HCT116 (cell line): ENCODE measurements around the gene ZNF576. TPM values are rescaled to one million over a fixed set of nuclear protein-coding genes. Genes with fewer than 3 reads are reported as not detected.

Experiments
- ATAC-seq: fragments of 200-7000 bp; cut with Tn5 transposase; 2 replicates; pipeline ENCODE4 v1.9.1; 2020; ENCODE audit warnings: mild to moderate bottlenecking, moderate library complexity
- BruUV-seq: library from RNA; stranded (reverse); fragments of 400-500 nt; replicated peaks from 2 replicates; lab custom pipeline; 2021; lab: Mats Ljungman, UMichigan
- CTCF ChIA-PET: fragments of 300-600 bp; sonication (Branson Sonifier 250); formaldehyde crosslinking; loops from one replicate; lab custom pipeline; 2021; ENCODE audit warnings: antibody characterized with exemption; lab: Charles Lee
- POLR2A ChIA-PET: fragments of 300-600, 350-600 bp; sonication (Branson Sonifier 250); formaldehyde crosslinking; loops from one replicate; lab custom pipeline; 2021; ENCODE audit warnings: antibody characterized with exemption; lab: Charles Lee
- RAD21 ChIA-PET, 2 experiments: fragments of 300-600 bp; sonication (Branson Sonifier 250); formaldehyde crosslinking; loops; one replicate each; lab custom pipeline; 2023; ENCODE audit warnings: low total read pairs in 2 of 2; ENCODE audit not compliant: uncharacterized antibody in 2 of 2, unreplicated experiment in 2 of 2, low non-redundant PET in 1 of 2; lab: Charles Lee
- DNase-seq: peaks from one replicate; pipeline ENCODE4 v3.0.0-alpha.2; 2010; ENCODE audit warnings: low read depth, low spot score
- H2AFZ ChIP-seq: fragments of 200-600 bp; shearing (Covaris generic), sonication (generic); 2 replicates; pipeline ENCODE4 v1.6.1; 2017; ENCODE audit warnings: low read depth, mixed run types, mixed read lengths, antibody characterized with exemption, low read length; ENCODE audit not compliant: poor library complexity, severe bottlenecking
- H3K27ac ChIP-seq: 2 replicates; pipeline ENCODE4 v1.5.1; 2012; ENCODE audit warnings: low read depth, low read length
- H3K27me3 ChIP-seq: fragments of 200-600 bp; sonication (generic); 2 replicates; pipeline ENCODE4 v1.6.1; 2016; ENCODE audit warnings: mixed run types, low read length, mixed read lengths; ENCODE audit not compliant: insufficient read depth
- H3K36me3 ChIP-seq, 2 experiments: fragments of 200-500 bp in 1 of 2; fragments of 200-600 bp in 1 of 2; sonication (Bioruptor generic) in 1 of 2; sonication (generic) in 1 of 2; 2 replicates each; pipeline versions ENCODE4 v1.5.1 to v1.6.1; 2014 to 2016; ENCODE audit warnings: low read length in 2 of 2, inconsistent platforms in 1 of 2, mixed read lengths in 1 of 2, mixed run types in 1 of 2; ENCODE audit not compliant: insufficient read depth in 2 of 2, control insufficient read depth in 1 of 2
- H3K4me1 ChIP-seq, 2 experiments: fragments of 200-600 bp in 1 of 2; sonication (generic) in 1 of 2; 2 replicates each; pipeline versions ENCODE4 v1.5.1 to v1.6.1; 2012 to 2017; ENCODE audit warnings: low read length in 2 of 2, inconsistent platforms in 1 of 2, mild to moderate bottlenecking in 1 of 2, mixed read lengths in 1 of 2, mixed run types in 1 of 2, moderate library complexity in 1 of 2; ENCODE audit not compliant: insufficient read depth in 2 of 2, control insufficient read depth in 1 of 2
- H3K4me2 ChIP-seq: fragments of 200-600 bp; sonication (generic); 2 replicates; pipeline ENCODE4 v1.6.1; 2017; ENCODE audit warnings: mixed run types, low read length, mixed read lengths
- H3K4me3 ChIP-seq, 2 experiments: fragments of 200-600 bp in 1 of 2; sonication (generic) in 1 of 2; replicated peaks in 1 of 2; 2 replicates each; pipeline ENCODE4 v1.5.1; 2011 to 2016; ENCODE audit warnings: low read length in 2 of 2, control low read depth in 1 of 2, low read depth in 1 of 2, mild to moderate bottlenecking in 1 of 2, mixed read lengths in 1 of 2, mixed run types in 1 of 2
- H3K79me2 ChIP-seq: fragments of 200-600 bp; sonication (generic); 2 replicates; pipeline ENCODE4 v1.6.1; 2017; ENCODE audit warnings: mild to moderate bottlenecking, mixed run types, low read length, moderate library complexity, mixed read lengths; ENCODE audit not compliant: insufficient read depth
- H3K9ac ChIP-seq: fragments of 200-600 bp; sonication (generic); 2 replicates; pipeline ENCODE4 v1.6.1; 2016; ENCODE audit warnings: low read length, mixed read lengths
- H3K9me2 ChIP-seq: fragments of 200-600 bp; sonication (generic), shearing (Covaris generic); 2 replicates; pipeline ENCODE4 v1.6.1; 2017; ENCODE audit warnings: mixed run types, mild to moderate bottlenecking, moderate library complexity; ENCODE audit not compliant: insufficient read depth
- H3K9me3 ChIP-seq, 2 experiments: fragments of 200-500 bp in 1 of 2; fragments of 200-600 bp in 1 of 2; sonication (Bioruptor generic) in 1 of 2; sonication (generic) in 1 of 2; 2 replicates each; pipeline ENCODE4 v1.6.1; 2014 to 2017; ENCODE audit warnings: low read length in 2 of 2, mixed read lengths in 2 of 2, inconsistent platforms in 1 of 2, low read depth in 1 of 2, mild to moderate bottlenecking in 1 of 2, mixed run types in 1 of 2, moderate library complexity in 1 of 2; ENCODE audit not compliant: control insufficient read depth in 1 of 2, insufficient read depth in 1 of 2
- H4K20me1 ChIP-seq: fragments of 200-600 bp; sonication (generic), shearing (Covaris generic); 2 replicates; pipeline ENCODE4 v1.6.1; 2017; ENCODE audit warnings: mixed run types, mild to moderate bottlenecking, moderate library complexity; ENCODE audit not compliant: insufficient read depth
- CBX3 ChIP-seq: IDR thresholded peaks from 2 replicates; pipeline ENCODE4 v1.6.1; 2012; ENCODE audit warnings: low read depth
- EZH2phosphoT487 ChIP-seq: fragments of 200-600 bp; IDR thresholded peaks from 2 replicates; pipeline ENCODE4 v1.6.1; 2018; ENCODE audit warnings: antibody characterized with exemption, borderline replicate concordance
- JUND ChIP-seq: IDR thresholded peaks from 2 replicates; pipeline ENCODE4 v1.6.1; 2012
- POLR2A ChIP-seq: IDR thresholded peaks from 2 replicates; pipeline ENCODE4 v1.7.0; 2011; ENCODE audit warnings: borderline replicate concordance; ENCODE audit not compliant: insufficient read depth, insufficient read length; ENCODE audit errors: extremely low read depth
- SIN3A ChIP-seq: IDR thresholded peaks from 2 replicates; pipeline ENCODE4 v1.6.1; 2012; ENCODE audit warnings: low read depth
- TCF7L2 ChIP-seq: IDR thresholded peaks from 2 replicates; pipeline ENCODE4 v1.7.0; 2011; ENCODE audit warnings: borderline replicate concordance, inconsistent platforms; ENCODE audit not compliant: insufficient read depth, insufficient read length; ENCODE audit errors: extremely low read depth
- YY1 ChIP-seq: IDR thresholded peaks from 2 replicates; pipeline ENCODE4 v1.6.1; 2011; ENCODE audit warnings: low read length, low read depth, moderate library complexity, mild to moderate bottlenecking; ENCODE audit not compliant: insufficient replicate concordance; ENCODE audit errors: extremely low read depth
- intact Hi-C: fragments of 100-400 bp; cut with micrococcal nuclease; formaldehyde crosslinking; loops from 2 replicates; pipeline ENCODE4 v1.10.0; 2022
- total RNA-seq: library from RNA; stranded (reverse); gene quantifications from one replicate; pipeline ENCODE4 v1.2.1, GENCODE V29; 2021; ENCODE audit not compliant: unreplicated experiment
- TF ChIP-seq, protein P1 (sequence below), 3 experiments: fragments of 200-600 bp in 1 of 3; sonication (generic) in 1 of 3; IDR thresholded peaks in 2 of 3; conservative IDR thresholded peaks in 1 of 3; 2 replicates each; pipeline ENCODE4 v1.5.1; 2012 to 2017; ENCODE audit warnings: low read depth in 2 of 3, low read length in 2 of 3, antibody characterized with exemption in 1 of 3, borderline replicate concordance in 1 of 3, control low read depth in 1 of 3, mild to moderate bottlenecking in 1 of 3, mixed read lengths in 1 of 3, mixed run types in 1 of 3, moderate library complexity in 1 of 3; ENCODE audit not compliant: insufficient read depth in 1 of 3
- TF ChIP-seq, protein P2 (sequence below): IDR thresholded peaks from 2 replicates; pipeline ENCODE4 v1.6.1; 2011; ENCODE audit warnings: mild to moderate bottlenecking, low read length, moderate library complexity; ENCODE audit not compliant: insufficient replicate concordance; ENCODE audit errors: extremely low read depth

Gene ZNF576
- total RNA-seq, 1 experiment from 2014 or later, result 11.2 TPM

DNA sequence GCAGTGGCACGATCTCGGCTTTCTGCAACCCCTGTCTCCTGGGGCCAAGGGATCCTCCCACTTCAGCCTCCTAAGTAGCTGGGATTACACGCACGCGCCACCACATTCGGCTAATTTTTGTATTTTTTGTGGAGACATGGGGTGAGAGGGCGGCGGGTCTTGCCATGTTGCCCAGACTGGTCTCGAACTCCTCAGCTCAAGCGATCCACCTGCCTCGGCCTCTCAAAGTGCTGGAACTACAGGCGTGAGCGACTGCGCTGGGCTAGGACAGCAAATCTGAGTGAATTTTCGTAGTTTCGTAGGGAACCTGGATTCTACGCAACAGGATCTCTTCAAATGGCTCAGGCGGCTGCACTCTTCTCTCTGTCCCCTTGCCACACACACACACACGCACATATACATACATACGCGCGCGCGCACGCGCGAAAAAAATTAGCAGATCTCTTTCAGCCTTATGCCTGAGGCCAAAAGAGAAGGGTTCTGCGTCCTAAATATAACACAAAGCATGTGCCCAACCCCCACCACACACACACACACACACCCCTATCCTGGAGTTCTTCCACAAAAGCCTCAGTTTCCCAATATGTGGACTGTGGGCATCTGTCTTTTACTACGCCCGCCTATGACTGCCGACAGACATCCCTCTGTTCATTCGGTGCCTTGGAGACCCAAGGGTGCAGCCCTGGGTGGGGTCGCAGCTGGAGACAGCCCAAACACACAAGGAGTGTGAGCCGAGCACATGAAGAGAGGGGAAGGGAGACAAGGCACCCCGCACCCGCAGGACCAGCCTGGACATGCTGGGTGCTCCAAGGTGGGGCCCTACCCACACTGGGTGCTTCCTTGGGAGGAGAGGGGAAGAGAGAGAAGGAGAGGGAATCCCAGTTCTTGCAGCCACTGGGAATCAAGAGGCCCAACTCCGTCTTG is 20.2 kb upstream of the ZNF576 start:
- ChIA-PET RAD21 (no interaction called here), CTCF (interaction anchor here (1.2 kb wide), 1 partner anchor 21 kb away, joined by 3 read pairs; no protein-coding TSS in a partner anchor), POLR2A (interaction anchor here (1.8 kb wide), 1 partner anchor 20 kb away, joined by 6 read pairs; the partner anchor contains the start of genes IRGQ and ZNF576)
- peak overlapping the region; percentile 60 for H3K9ac ChIP-seq
- H3K27me3 ChIP-seq, result no peaks in the 10 kb centered on the region
- H3K4me2 ChIP-seq, result peak overlapping the region; percentile 57
- H4K20me1 ChIP-seq, result no peaks in the 10 kb centered on the region
- DNase-seq (no peak), ATAC-seq (peak; percentile 2; the same call in 1 of the 2 replicates)
- peak overlapping the region; percentile 13 to 85; a peak in 3 of 4 replicates for H3K4me3 ChIP-seq
- BruUV-seq, result TSS peak; percentile 78
- intact Hi-C loops, result loop anchor here (1.0 kb wide), 1 partner anchor 20 kb away; the partner anchor contains the start of genes IRGQ and ZNF576
- TF ChIP-seq SIN3A, result no peak
- TF ChIP-seq, protein P1, sequence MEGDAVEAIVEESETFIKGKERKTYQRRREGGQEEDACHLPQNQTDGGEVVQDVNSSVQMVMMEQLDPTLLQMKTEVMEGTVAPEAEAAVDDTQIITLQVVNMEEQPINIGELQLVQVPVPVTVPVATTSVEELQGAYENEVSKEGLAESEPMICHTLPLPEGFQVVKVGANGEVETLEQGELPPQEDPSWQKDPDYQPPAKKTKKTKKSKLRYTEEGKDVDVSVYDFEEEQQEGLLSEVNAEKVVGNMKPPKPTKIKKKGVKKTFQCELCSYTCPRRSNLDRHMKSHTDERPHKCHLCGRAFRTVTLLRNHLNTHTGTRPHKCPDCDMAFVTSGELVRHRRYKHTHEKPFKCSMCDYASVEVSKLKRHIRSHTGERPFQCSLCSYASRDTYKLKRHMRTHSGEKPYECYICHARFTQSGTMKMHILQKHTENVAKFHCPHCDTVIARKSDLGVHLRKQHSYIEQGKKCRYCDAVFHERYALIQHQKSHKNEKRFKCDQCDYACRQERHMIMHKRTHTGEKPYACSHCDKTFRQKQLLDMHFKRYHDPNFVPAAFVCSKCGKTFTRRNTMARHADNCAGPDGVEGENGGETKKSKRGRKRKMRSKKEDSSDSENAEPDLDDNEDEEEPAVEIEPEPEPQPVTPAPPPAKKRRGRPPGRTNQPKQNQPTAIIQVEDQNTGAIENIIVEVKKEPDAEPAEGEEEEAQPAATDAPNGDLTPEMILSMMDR (IDR thresholded peaks at IDR 0.05 in 2 of 3, conservative IDR thresholded peaks at IDR 0.05 in 1 of 3; ENCODE audit: borderline replicate concordance in 1 of 3, insufficient read depth in 1 of 3, low read depth in 2 of 3, low read length in 2 of 3), result no peak
- TF ChIP-seq YY1, result no peak
- peak overlapping the region; percentile 65 for H3K27ac ChIP-seq
- H3K36me3 ChIP-seq, result no peaks in the 10 kb centered on the region
- H3K79me2 ChIP-seq, result peaks cover 10% of the 10 kb centered on the region; the same call in 1 of the 2 replicates
- H2AFZ ChIP-seq, result peak overlapping the region; percentile 53
- no peaks in the 10 kb centered on the region for H3K9me3 ChIP-seq
- H3K4me1 ChIP-seq, result peaks cover 11 to 14% of the 10 kb centered on the region in 2 experiments
- no peaks in the 10 kb centered on the region for H3K9me2 ChIP-seq

DNA sequence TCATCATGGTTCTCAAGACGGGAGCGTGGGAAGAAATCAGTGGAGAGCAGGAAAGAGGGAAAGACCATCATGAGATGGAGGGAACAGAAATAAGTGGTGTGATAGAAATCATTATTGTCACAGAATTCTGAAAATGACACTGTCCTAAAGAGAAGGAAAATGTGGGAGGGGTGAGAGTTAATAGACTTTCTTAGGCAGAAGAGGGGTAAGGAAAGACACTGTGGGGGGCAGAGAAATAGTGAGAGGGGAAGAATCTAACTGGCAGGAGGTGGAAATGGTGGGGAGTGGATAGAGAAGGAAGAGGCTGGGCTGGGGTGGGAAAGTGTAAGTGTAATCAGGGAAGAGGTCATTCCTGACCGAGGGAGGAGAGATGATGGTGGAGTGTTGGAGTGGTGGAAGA is 17.6 kb upstream of the ZNF576 start:
- intact Hi-C loops, result no loop called here
- BruUV-seq, result no TSS peak

More for the DNA sequence above, 17.6 kb upstream of the ZNF576 start:
- no peaks in the 10 kb centered on the region for H3K9me2 ChIP-seq
- H3K4me3 ChIP-seq, result no peak overlapping the region
- H3K9ac ChIP-seq, result no peak overlapping the region
- POLR2A ChIA-PET, result interaction anchor here (0.6 kb wide), 1 partner anchor 40 kb away, joined by 4 read pairs; no protein-coding TSS in a partner anchor
- RAD21 ChIA-PET, result no interaction called here
- DNase-seq, result no peak
- H3K36me3 ChIP-seq, result no peaks in the 10 kb centered on the region
- H2AFZ ChIP-seq, result no peak overlapping the region
- peaks cover 11 to 14% of the 10 kb centered on the region in 2 experiments for H3K4me1 ChIP-seq
- no peak for ATAC-seq
- TF ChIP-seq EZH2phosphoT487 (no peak), CBX3 (no peak), POLR2A (no peak), JUND (no peak), TCF7L2 (no peak)
- TF ChIP-seq, protein P2, sequence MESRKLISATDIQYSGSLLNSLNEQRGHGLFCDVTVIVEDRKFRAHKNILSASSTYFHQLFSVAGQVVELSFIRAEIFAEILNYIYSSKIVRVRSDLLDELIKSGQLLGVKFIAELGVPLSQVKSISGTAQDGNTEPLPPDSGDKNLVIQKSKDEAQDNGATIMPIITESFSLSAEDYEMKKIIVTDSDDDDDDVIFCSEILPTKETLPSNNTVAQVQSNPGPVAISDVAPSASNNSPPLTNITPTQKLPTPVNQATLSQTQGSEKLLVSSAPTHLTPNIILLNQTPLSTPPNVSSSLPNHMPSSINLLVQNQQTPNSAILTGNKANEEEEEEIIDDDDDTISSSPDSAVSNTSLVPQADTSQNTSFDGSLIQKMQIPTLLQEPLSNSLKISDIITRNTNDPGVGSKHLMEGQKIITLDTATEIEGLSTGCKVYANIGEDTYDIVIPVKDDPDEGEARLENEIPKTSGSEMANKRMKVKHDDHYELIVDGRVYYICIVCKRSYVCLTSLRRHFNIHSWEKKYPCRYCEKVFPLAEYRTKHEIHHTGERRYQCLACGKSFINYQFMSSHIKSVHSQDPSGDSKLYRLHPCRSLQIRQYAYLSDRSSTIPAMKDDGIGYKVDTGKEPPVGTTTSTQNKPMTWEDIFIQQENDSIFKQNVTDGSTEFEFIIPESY, result no peak
- CTCF ChIA-PET, result no interaction called here
- no peaks in the 10 kb centered on the region for H4K20me1 ChIP-seq
- H3K27me3 ChIP-seq, result no peaks in the 10 kb centered on the region
- no peak overlapping the region for H3K4me2 ChIP-seq
- no peak overlapping the region for H3K27ac ChIP-seq
- H3K79me2 ChIP-seq, result peaks cover 10% of the 10 kb centered on the region; the same call in 1 of the 2 replicates
- no peaks in the 10 kb centered on the region for H3K9me3 ChIP-seq
